GM10248 (cell line): ENCODE results near the gene CACNA2D2.
A peak's percentile ranks its signal among the peaks of the same experiment; 100 is the strongest.

Experiments
- CTCF ChIA-PET: fragments of 300-600 bp; sonication (Branson Sonifier 250); formaldehyde crosslinking; extraction: SDS; loops from one replicate; lab custom pipeline; 2021; ENCODE audit warnings: antibody characterized with exemption; lab: Yijun Ruan, JAX
- POLR2A ChIA-PET: fragments of 350-650 bp; sonication (Branson Sonifier 250); formaldehyde crosslinking; extraction: SDS; loops from one replicate; lab custom pipeline; 2020; ENCODE audit warnings: antibody characterized with exemption; lab: Yijun Ruan, JAX
- DNase-seq: peaks from one replicate; pipeline ENCODE4 v3.0.0; 2012; ENCODE audit errors: extremely low spot score
- CTCF ChIP-seq: IDR thresholded peaks from 2 replicates; pipeline ENCODE4 v1.5.1; 2012; ENCODE audit warnings: mild to moderate bottlenecking, low read depth; ENCODE audit errors: extremely low read depth, missing control alignments, control extremely low read depth

Gene CACNA2D2

GRCh38 chr3:50340448-50341329, 162.7 kb downstream of the CACNA2D2 start, which contains the start of gene RASSF1:
Gene RASSF1 (minus strand): TSS chr3:50340836. CDS start chr3:50340805, 31 bp downstream.
- POLR2A ChIA-PET: interaction anchor here (1.1 kb wide), 1 partner anchor 10 kb away, joined by 7 read pairs; the partner anchor contains the start of genes CYB561D2 and NPRL2
- CTCF ChIA-PET: interaction anchor here (1.0 to 6.6 kb wide), 4 partner anchors 8 to 202 kb away, joined by 3 to 55 read pairs (median 6); partner anchors contain the start of genes CYB561D2 and NPRL2
- peak; percentile 70 for DNase-seq
- no peak for TF ChIP-seq CTCF

GRCh38 chr3:50340147-50340447, 163.3 kb downstream of the CACNA2D2 start:
- CTCF ChIA-PET: interaction anchor here (1.0 to 6.6 kb wide), 4 partner anchors 9 to 203 kb away, joined by 3 to 55 read pairs (median 6); partner anchors contain the start of genes CYB561D2 and NPRL2
- DNase-seq: no peak
- POLR2A ChIA-PET: interaction anchor here (1.1 kb wide), 1 partner anchor 11 kb away, joined by 7 read pairs; the partner anchor contains the start of genes CYB561D2 and NPRL2
- TF ChIP-seq CTCF: no peak

- POLR2A ChIA-PET: no interaction called here
- CTCF ChIA-PET: interaction anchor here (1.1 to 6.6 kb wide), 3 partner anchors 9 to 16 kb away, joined by 3 to 55 read pairs (median 41); partner anchors contain the start of genes CYB561D2, HYAL2 and NPRL2
Observed at GRCh38 chr3:50339485-50340146, 163.8 kb downstream of the CACNA2D2 start.

GRCh38 chr3:50338965-50339364, 164.5 kb downstream of the CACNA2D2 start:
- TF ChIP-seq CTCF: no peak
- CTCF ChIA-PET: interaction anchor here (2.3 to 6.6 kb wide), 3 partner anchors 10 to 15 kb away, joined by 7 to 55 read pairs (median 41); partner anchors contain the start of genes CYB561D2, HYAL2 and NPRL2
- POLR2A ChIA-PET: no interaction called here
- DNase-seq: no peak

More at GRCh38 chr3:50339485-50340146, 163.8 kb downstream of the CACNA2D2 start:
- no peak for TF ChIP-seq CTCF
- no peak for DNase-seq

- POLR2A ChIA-PET: interaction anchor here (0.6 to 2.8 kb wide), 8 partner anchors 9 to 212 kb away, joined by 3 to 30 read pairs (median 4); partner anchors contain the start of genes CYB561D2, HYAL3, NAA80 and NPRL2
- DNase-seq: peak; percentile 99
- TF ChIP-seq CTCF: no peak
- CTCF ChIA-PET: interaction anchor here (0.9 to 6.6 kb wide), 13 partner anchors 10 to 1098 kb away, joined by 3 to 55 read pairs (median 5); partner anchors contain the start of genes CYB561D2, HYAL2, HYAL3 and NAA80
Observed at GRCh38 chr3:50337175-50337861, 166.1 kb downstream of the CACNA2D2 start.
